ENCODE measurements around the gene SLC38A8. TPM values are rescaled to one million over a fixed set of nuclear protein-coding genes. Genes with fewer than 3 reads are reported as not detected.

The SLC38A8 gene
- total and polyA plus RNA-seq, 4 donors = 1.2 TPM; not detected in 3

GRCh38 chr16:84040226-84040822, 2.3 kb downstream of the SLC38A8 start:
- Histone ChIP-seq H3K4me3 (no peak overlapping the region), H3K4me1 (ENCODE audit: control insufficient read depth in 5 of 5, insufficient read depth in 5 of 5, low read length in 5 of 5) (peaks cover 0 to 4% (median 0%) of the 10 kb centered on the region in 5 donors), H3K36me3 (ENCODE audit: control insufficient read depth in 4 of 4, insufficient read depth in 4 of 4, low read length in 4 of 4) (no peaks in the 10 kb centered on the region), H3K9ac (ENCODE audit: insufficient read depth in 1 of 2, low read length in 2 of 2) (no peak overlapping the region), H3K27ac (ENCODE audit: low read depth in 1 of 2, low read length in 1 of 2) (no peak overlapping the region), H3K27me3 (ENCODE audit: control insufficient read depth in 3 of 3, insufficient read depth in 3 of 3, low read length in 2 of 3) (peaks cover 0 to 4% (median 0%) of the 10 kb centered on the region in 3 donors), H3K9me3 (ENCODE audit: control insufficient read depth in 4 of 4, insufficient read depth in 3 of 4, low read length in 3 of 4) (peaks cover 0 to 9% (median 4%) of the 10 kb centered on the region in 4 donors)
- ATAC-seq (ENCODE audit: insufficient read depth, low FRiP score) (no peak), DNase-seq (no peak)
- 76 to 85% methylated on average over 14 of the region's 14 CpGs for WGBS, 2 donors
- TF ChIP-seq, protein P1, sequence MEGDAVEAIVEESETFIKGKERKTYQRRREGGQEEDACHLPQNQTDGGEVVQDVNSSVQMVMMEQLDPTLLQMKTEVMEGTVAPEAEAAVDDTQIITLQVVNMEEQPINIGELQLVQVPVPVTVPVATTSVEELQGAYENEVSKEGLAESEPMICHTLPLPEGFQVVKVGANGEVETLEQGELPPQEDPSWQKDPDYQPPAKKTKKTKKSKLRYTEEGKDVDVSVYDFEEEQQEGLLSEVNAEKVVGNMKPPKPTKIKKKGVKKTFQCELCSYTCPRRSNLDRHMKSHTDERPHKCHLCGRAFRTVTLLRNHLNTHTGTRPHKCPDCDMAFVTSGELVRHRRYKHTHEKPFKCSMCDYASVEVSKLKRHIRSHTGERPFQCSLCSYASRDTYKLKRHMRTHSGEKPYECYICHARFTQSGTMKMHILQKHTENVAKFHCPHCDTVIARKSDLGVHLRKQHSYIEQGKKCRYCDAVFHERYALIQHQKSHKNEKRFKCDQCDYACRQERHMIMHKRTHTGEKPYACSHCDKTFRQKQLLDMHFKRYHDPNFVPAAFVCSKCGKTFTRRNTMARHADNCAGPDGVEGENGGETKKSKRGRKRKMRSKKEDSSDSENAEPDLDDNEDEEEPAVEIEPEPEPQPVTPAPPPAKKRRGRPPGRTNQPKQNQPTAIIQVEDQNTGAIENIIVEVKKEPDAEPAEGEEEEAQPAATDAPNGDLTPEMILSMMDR (IDR thresholded peaks at IDR 0.05; ENCODE audit: control extremely low read depth, extremely low read depth) = no peak

DNA sequence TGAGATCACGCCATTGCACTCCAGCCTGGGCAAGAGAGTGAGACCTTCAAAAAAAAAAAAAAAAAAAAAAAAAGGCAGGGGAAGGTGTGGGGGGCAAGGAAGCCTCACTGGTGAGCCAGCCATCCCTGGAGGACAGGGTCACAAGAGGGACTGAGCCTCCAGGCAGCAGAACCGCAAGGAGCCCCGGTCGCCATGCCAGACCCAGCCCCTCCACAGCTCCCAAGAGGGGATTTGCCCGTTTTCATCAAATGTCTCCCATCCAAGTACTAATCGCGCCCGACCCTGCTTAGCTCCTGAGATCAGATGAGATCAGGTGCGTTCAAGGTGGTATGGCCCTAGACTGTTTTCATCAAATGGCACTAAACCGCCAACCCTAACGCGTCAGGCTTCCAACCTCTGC, 2.9 kb downstream of the SLC38A8 start:
- no peaks in the 10 kb centered on the region for H3K36me3 ChIP-seq (ENCODE audit: control insufficient read depth in 4 of 4, insufficient read depth in 4 of 4, low read length in 4 of 4)
- peaks cover 0 to 4% (median 0%) of the 10 kb centered on the region in 5 donors for H3K4me1 ChIP-seq (ENCODE audit: control insufficient read depth in 5 of 5, insufficient read depth in 5 of 5, low read length in 5 of 5)
- WGBS, 2 donors = 94% methylated on average over 12 of the region's 12 CpGs
- no peak overlapping the region for H3K4me3 ChIP-seq
- TF ChIP-seq, protein P1 (IDR thresholded peaks at IDR 0.05; ENCODE audit: control extremely low read depth, extremely low read depth) = no peak
- peaks cover 0 to 4% (median 0%) of the 10 kb centered on the region in 3 donors for H3K27me3 ChIP-seq (ENCODE audit: control insufficient read depth in 3 of 3, insufficient read depth in 3 of 3, low read length in 2 of 3)
- DNase-seq (no peak), ATAC-seq (ENCODE audit: insufficient read depth, low FRiP score) (no peak)
- H3K27ac ChIP-seq (ENCODE audit: low read depth in 1 of 2, low read length in 1 of 2) = no peak overlapping the region
- no peak overlapping the region for H3K9ac ChIP-seq (ENCODE audit: insufficient read depth in 1 of 2, low read length in 2 of 2)
- H3K9me3 ChIP-seq (ENCODE audit: control insufficient read depth in 4 of 4, insufficient read depth in 3 of 4, low read length in 3 of 4) = peaks cover 0 to 9% (median 4%) of the 10 kb centered on the region in 4 donors

DNA sequence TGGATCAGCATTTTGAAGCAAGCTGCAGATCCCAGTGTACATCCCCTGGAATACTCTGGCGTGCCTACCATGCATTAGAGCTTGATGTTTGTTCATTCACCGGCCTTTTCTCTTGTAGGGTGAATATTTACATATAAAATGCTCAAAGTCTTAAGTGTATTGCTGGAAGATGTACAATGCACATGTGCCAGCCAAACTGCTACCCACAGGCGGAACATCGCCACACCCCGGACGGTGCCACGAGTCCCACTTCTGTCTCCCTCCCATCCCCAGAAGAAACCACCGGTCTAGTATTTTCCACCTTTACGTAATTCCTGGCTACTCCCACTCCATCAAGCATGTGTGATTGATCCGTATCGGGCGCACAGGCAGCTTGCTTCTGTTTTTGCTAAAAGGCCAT, 4.1 kb downstream of the SLC38A8 start:
- H3K36me3 ChIP-seq (ENCODE audit: control insufficient read depth in 4 of 4, insufficient read depth in 4 of 4, low read length in 4 of 4) = no peaks in the 10 kb centered on the region
- DNase-seq (no peak), ATAC-seq (ENCODE audit: insufficient read depth, low FRiP score) (no peak)
- H3K27me3 ChIP-seq (ENCODE audit: control insufficient read depth in 3 of 3, insufficient read depth in 3 of 3, low read length in 2 of 3) = no peaks in the 10 kb centered on the region
- H3K4me3 ChIP-seq = no peak overlapping the region
- H3K4me1 ChIP-seq (ENCODE audit: control insufficient read depth in 5 of 5, insufficient read depth in 5 of 5, low read length in 5 of 5) = peaks cover 0 to 4% (median 0%) of the 10 kb centered on the region in 5 donors
- H3K9me3 ChIP-seq (ENCODE audit: control insufficient read depth in 4 of 4, insufficient read depth in 3 of 4, low read length in 3 of 4) = peaks cover 0 to 9% (median 4%) of the 10 kb centered on the region in 4 donors
- H3K9ac ChIP-seq (ENCODE audit: insufficient read depth in 1 of 2, low read length in 2 of 2) = no peak overlapping the region
- 89 to 92% methylated on average over 12 of the region's 12 CpGs for WGBS, 2 donors
- no peak overlapping the region for H3K27ac ChIP-seq (ENCODE audit: low read depth in 1 of 2, low read length in 1 of 2)
- TF ChIP-seq, protein P1 (IDR thresholded peaks at IDR 0.05; ENCODE audit: control extremely low read depth, extremely low read depth) = no peak

All from lung (tissue), 12 donors.